CD4-positive, alpha-beta T cell (primary cell): Measurements from ENCODE around the gene BRD7. TPM values are rescaled to one million over a fixed set of nuclear protein-coding genes. Genes with fewer than 3 reads are reported as not detected.

Experiments
- ATAC-seq: fragments of 200-7000 bp; cut with Tn5 transposase; one replicate; pipeline ENCODE4 v1.10.0; 2022; ENCODE audit warnings: mild to moderate bottlenecking; ENCODE audit not compliant: poor library complexity
- CTCF ChIA-PET: fragments of 350-600 bp; sonication (Branson Sonifier 250); formaldehyde crosslinking; loops from one replicate; lab custom pipeline; 2021; ENCODE audit warnings: antibody characterized with exemption, inconsistent platforms; lab: Charles Lee
- POLR2A ChIA-PET: fragments of 350-600 bp; sonication (Branson Sonifier 250); formaldehyde crosslinking; loops from one replicate; lab custom pipeline; 2021; ENCODE audit warnings: antibody characterized with exemption, inconsistent platforms; lab: Charles Lee
- DNase-seq, 14 experiments: peaks; one replicate each; pipeline ENCODE4 v3.0.0-alpha.2; 2013 to 2020; ENCODE audit warnings: mixed read lengths in 2 of 14
- H3K27ac ChIP-seq, 2 donors: one replicate each; pipeline versions ENCODE4 v1.5.1 to v1.7.0; 2013; ENCODE audit warnings: low read length in 2 of 2, low read depth in 1 of 2, mild to moderate bottlenecking in 1 of 2
- H3K27me3 ChIP-seq, 2 experiments: 1 replicate in 1 of 2; 2 replicates in 1 of 2; pipeline versions ENCODE4 v1.6.1 to v1.7.0; 2013; ENCODE audit warnings: low read length in 2 of 2, control low read depth in 1 of 2, mild to moderate bottlenecking in 1 of 2, moderate library complexity in 1 of 2; ENCODE audit not compliant: insufficient read depth in 2 of 2, control insufficient read depth in 1 of 2
- H3K36me3 ChIP-seq: one replicate; pipeline ENCODE4 v1.6.1; 2013; ENCODE audit warnings: low read length, control low read depth; ENCODE audit not compliant: insufficient read depth
- H3K4me1 ChIP-seq: one replicate; pipeline ENCODE4 v1.6.1; 2013; ENCODE audit warnings: low read length, control low read depth; ENCODE audit not compliant: insufficient read depth
- H3K4me3 ChIP-seq: one replicate; pipeline ENCODE4 v1.5.1; 2013; ENCODE audit warnings: mild to moderate bottlenecking, low read length, moderate library complexity
- H3K9me3 ChIP-seq, 2 experiments: 1 replicate in 1 of 2; 2 replicates in 1 of 2; pipeline versions ENCODE4 v1.6.1 to v1.7.0; 2013; ENCODE audit warnings: low read length in 2 of 2, mild to moderate bottlenecking in 2 of 2, control low read depth in 1 of 2, moderate library complexity in 1 of 2; ENCODE audit not compliant: control insufficient read depth in 1 of 2, insufficient read depth in 1 of 2
- H3K27ac Mint-ChIP-seq: one replicate; pipeline ENCODE4 v1.8.0; 2020; ENCODE audit warnings: mixed read lengths
- H3K27me3 Mint-ChIP-seq: one replicate; pipeline ENCODE4 v1.8.0; 2021; ENCODE audit warnings: mixed read lengths
- H3K36me3 Mint-ChIP-seq: one replicate; pipeline ENCODE4 v1.8.0; 2021; ENCODE audit warnings: low read depth, mixed read lengths
- H3K4me1 Mint-ChIP-seq: one replicate; pipeline ENCODE4 v1.8.0; 2021; ENCODE audit warnings: low read depth, mixed read lengths
- H3K4me3 Mint-ChIP-seq: one replicate; pipeline ENCODE4 v1.8.0; 2020; ENCODE audit warnings: mild to moderate bottlenecking, mixed read lengths
- H3K9me3 Mint-ChIP-seq: one replicate; pipeline ENCODE4 v1.8.0; 2020; ENCODE audit warnings: mixed read lengths
- CTCF ChIP-seq: fragments of 200-600 bp; IDR thresholded peaks from one replicate; pipeline ENCODE4 v1.8.0; 2022; ENCODE audit warnings: antibody characterized with exemption, mild to moderate bottlenecking
- intact Hi-C, 2 experiments: fragments of 100-400 bp; cut with DNase I in 1 of 2; cut with micrococcal nuclease in 1 of 2; formaldehyde crosslinking; loops; one replicate each; pipeline versions ENCODE4 v1.15.1 to v1.9.0; 2023 to 2025; cut with DNase I, micrococcal nuclease
- total RNA-seq, 174 experiments: library from RNA in 2 of 174; stranded (reverse) in 2 of 174; gene quantifications; one replicate each; pipeline ENCODE4 v1.2.3 and lab custom pipeline; 2021 to 2026

Gene BRD7
- total RNA-seq, 2 experiments from 2014 or later = 95.4 to 103 TPM

GRCh38 chr16:50288026-50288425 lies 80.8 kb downstream of the BRD7 start:
- peak overlapping the region; percentile 36 for H3K27ac Mint-ChIP-seq
- peaks cover 68% of the 10 kb centered on the region for H3K36me3 Mint-ChIP-seq
- TF ChIP-seq CTCF = no peak
- Histone ChIP-seq H3K27me3 (no peaks in the 10 kb centered on the region), H3K4me3 (no peak overlapping the region), H3K27ac (no peak overlapping the region), H3K9me3 (peaks cover 0 to 9% of the 10 kb centered on the region in 2 experiments), H3K4me1 (peaks cover 50% of the 10 kb centered on the region), H3K36me3 (peaks cover 65% of the 10 kb centered on the region)
- H3K9me3 Mint-ChIP-seq = no peaks in the 10 kb centered on the region
- ChIA-PET POLR2A (interaction anchor here (0.5 to 4.0 kb wide), 2 partner anchors 11 to 13 kb away, joined by 4 to 25 read pairs; no protein-coding TSS in a partner anchor), CTCF (no interaction called here)
- no peak overlapping the region for H3K4me3 Mint-ChIP-seq
- H3K4me1 Mint-ChIP-seq = peaks cover 35% of the 10 kb centered on the region
- no peaks in the 10 kb centered on the region for H3K27me3 Mint-ChIP-seq
- intact Hi-C loops = no loop called here
- DNase-seq (no peak), ATAC-seq (no peak)

DNA sequence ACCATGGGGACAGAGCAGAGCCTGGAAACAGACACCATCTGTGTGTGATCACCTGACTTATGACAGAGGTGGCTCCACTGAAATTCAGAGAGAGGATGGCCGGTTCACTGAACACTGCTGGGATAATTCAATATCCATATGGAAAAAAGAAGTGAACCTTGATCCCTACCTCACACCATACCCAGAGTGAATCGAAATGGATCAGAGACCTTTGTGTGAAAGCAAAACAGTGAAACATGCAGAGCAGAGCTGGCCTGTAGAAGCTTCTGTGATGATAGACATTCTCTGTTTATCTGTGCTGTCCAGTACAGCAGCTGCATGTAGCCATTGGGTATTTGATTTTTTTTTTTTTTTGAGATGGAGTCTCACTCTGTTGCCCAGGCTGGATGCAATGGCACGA lies 82.1 kb downstream of the BRD7 start:
- Mint-ChIP-seq H3K4me3 (no peak overlapping the region), H3K27me3 (no peaks in the 10 kb centered on the region), H3K36me3 (peaks cover 60% of the 10 kb centered on the region), H3K9me3 (no peaks in the 10 kb centered on the region), H3K4me1 (peaks cover 48% of the 10 kb centered on the region), H3K27ac (peak overlapping the region; percentile 100)
- Histone ChIP-seq H3K4me3 (no peak overlapping the region), H3K4me1 (peaks cover 59% of the 10 kb centered on the region), H3K27ac (peak overlapping the region in 1 of 2 donors; percentile 43), H3K27me3 (no peaks in the 10 kb centered on the region), H3K36me3 (peaks cover 51% of the 10 kb centered on the region), H3K9me3 (peaks cover 0 to 9% of the 10 kb centered on the region in 2 experiments)
- no peak for DNase-seq
- intact Hi-C loops = no loop called here
- POLR2A ChIA-PET = interaction anchor here (0.7 to 4.0 kb wide), 3 partner anchors 12 to 74 kb away, joined by 3 to 25 read pairs (median 19); partner anchors contain the start of gene ADCY7
- CTCF ChIA-PET = interaction anchor here (0.9 to 1.3 kb wide), 2 partner anchors 40 to 76 kb away, joined by 3 to 5 read pairs; no protein-coding TSS in a partner anchor
- no peak for TF ChIP-seq CTCF
- no peak for ATAC-seq

- intact Hi-C loops = no loop called here
- POLR2A ChIA-PET = interaction anchor here (1.3 to 4.0 kb wide), 4 partner anchors 11 to 28 kb away, joined by 3 to 40 read pairs (median 22); partner anchors contain the start of gene ADCY7
Observed at GRCh38 chr16:50285406-50286003, 83.3 kb downstream of the BRD7 start.

More at GRCh38 chr16:50285406-50286003, 83.3 kb downstream of the BRD7 start:
- Histone ChIP-seq H3K27ac (peak overlapping the region in 1 of 2 donors; percentile 43), H3K36me3 (peaks cover 48% of the 10 kb centered on the region), H3K4me1 (peaks cover 71% of the 10 kb centered on the region), H3K9me3 (peaks cover 0 to 9% of the 10 kb centered on the region in 2 experiments), H3K4me3 (no peak overlapping the region), H3K27me3 (no peaks in the 10 kb centered on the region)
- Mint-ChIP-seq H3K4me3 (no peak overlapping the region), H3K36me3 (peaks cover 57% of the 10 kb centered on the region), H3K4me1 (peaks cover 59% of the 10 kb centered on the region), H3K27ac (peak overlapping the region; percentile 100), H3K9me3 (no peaks in the 10 kb centered on the region), H3K27me3 (no peaks in the 10 kb centered on the region)
- ATAC-seq (no peak), DNase-seq (no peak)
- CTCF ChIA-PET = interaction anchor here (1.6 kb wide), 1 partner anchor 20 kb away, joined by 5 read pairs; no protein-coding TSS in a partner anchor
- TF ChIP-seq CTCF = no peak
